RWPE2 (cell line): ENCODE data around the gene GNAL.

Experiments used
- ATAC-seq: fragments of 200-7000 bp; cut with Tn5 transposase; 3 replicates; pipeline ENCODE4 v1.9.1; 2021; ENCODE audit warnings: low read depth
- DNase-seq: peaks from one replicate; pipeline ENCODE4 v3.0.0-alpha.2; 2020; ENCODE audit warnings: low spot score
- H3K27ac ChIP-seq: fragments of 450-650 bp; 2 replicates; pipeline ENCODE4 v1.5.1; 2017; ENCODE audit warnings: mild to moderate bottlenecking; ENCODE audit not compliant: poor library complexity, severe bottlenecking
- H3K27me3 ChIP-seq: fragments of 250-450 bp; sonication (Bioruptor Pico); 2 replicates; pipeline ENCODE4 v1.5.1; 2021; ENCODE audit warnings: mild to moderate bottlenecking, moderate library complexity; ENCODE audit not compliant: insufficient read depth, poor library complexity, severe bottlenecking
- H3K36me3 ChIP-seq: fragments of 250-450 bp; sonication (Bioruptor Pico); 2 replicates; pipeline ENCODE4 v1.5.1; 2020; ENCODE audit warnings: low read depth, mild to moderate bottlenecking, moderate library complexity
- H3K4me1 ChIP-seq: fragments of 250-450 bp; sonication (Bioruptor Pico); 2 replicates; pipeline ENCODE4 v1.5.1; 2021; ENCODE audit warnings: mild to moderate bottlenecking, moderate library complexity; ENCODE audit not compliant: insufficient read depth, poor library complexity, severe bottlenecking
- H3K4me3 ChIP-seq: fragments of 250-450 bp; sonication (Bioruptor Pico); 2 replicates; pipeline ENCODE4 v1.5.1; 2021; ENCODE audit warnings: mild to moderate bottlenecking, moderate library complexity; ENCODE audit not compliant: severe bottlenecking
- H3K9me3 ChIP-seq: fragments of 250-450 bp; sonication (Bioruptor Pico); 2 replicates; pipeline ENCODE4 v1.5.1; 2021; ENCODE audit warnings: mild to moderate bottlenecking, moderate library complexity; ENCODE audit not compliant: severe bottlenecking
- TF ChIP-seq, protein P1 (sequence below): fragments of 450-650 bp; IDR thresholded peaks from one replicate; pipeline ENCODE4 v1.5.1; 2017; ENCODE audit warnings: mild to moderate bottlenecking, moderate library complexity; ENCODE audit not compliant: poor library complexity, severe bottlenecking

GNAL gene

DNA sequence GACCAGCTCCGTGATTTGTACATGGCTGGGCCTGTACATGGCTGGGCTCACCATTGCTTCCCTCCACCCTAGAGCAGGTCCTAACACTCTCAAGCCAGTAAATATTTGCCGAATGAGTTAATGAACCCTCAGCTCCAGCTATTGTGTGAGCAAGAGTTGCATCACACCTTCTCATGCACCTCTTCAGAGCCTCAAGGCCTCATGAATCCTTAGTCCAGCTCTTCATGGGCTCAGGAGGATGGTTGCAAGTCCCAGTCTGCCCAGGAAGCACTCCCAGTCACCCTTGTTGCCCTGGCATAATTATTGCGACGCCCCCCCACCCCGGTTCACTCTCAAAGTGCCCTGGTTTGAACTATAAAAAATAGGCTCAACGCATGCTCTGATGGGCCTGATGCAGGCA, 30.1 kb upstream of the GNAL start:
- H3K27me3 ChIP-seq: no peaks in the 10 kb centered on the region
- no peak overlapping the region for H3K27ac ChIP-seq
- H3K9me3 ChIP-seq: no peaks in the 10 kb centered on the region
- H3K4me1 ChIP-seq: peaks cover 7% of the 10 kb centered on the region
- ATAC-seq (peak; percentile 88), DNase-seq (no peak)
- TF ChIP-seq, protein P1, sequence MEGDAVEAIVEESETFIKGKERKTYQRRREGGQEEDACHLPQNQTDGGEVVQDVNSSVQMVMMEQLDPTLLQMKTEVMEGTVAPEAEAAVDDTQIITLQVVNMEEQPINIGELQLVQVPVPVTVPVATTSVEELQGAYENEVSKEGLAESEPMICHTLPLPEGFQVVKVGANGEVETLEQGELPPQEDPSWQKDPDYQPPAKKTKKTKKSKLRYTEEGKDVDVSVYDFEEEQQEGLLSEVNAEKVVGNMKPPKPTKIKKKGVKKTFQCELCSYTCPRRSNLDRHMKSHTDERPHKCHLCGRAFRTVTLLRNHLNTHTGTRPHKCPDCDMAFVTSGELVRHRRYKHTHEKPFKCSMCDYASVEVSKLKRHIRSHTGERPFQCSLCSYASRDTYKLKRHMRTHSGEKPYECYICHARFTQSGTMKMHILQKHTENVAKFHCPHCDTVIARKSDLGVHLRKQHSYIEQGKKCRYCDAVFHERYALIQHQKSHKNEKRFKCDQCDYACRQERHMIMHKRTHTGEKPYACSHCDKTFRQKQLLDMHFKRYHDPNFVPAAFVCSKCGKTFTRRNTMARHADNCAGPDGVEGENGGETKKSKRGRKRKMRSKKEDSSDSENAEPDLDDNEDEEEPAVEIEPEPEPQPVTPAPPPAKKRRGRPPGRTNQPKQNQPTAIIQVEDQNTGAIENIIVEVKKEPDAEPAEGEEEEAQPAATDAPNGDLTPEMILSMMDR: no peak
- H3K36me3 ChIP-seq: no peaks in the 10 kb centered on the region
- H3K4me3 ChIP-seq: no peak overlapping the region

DNA sequence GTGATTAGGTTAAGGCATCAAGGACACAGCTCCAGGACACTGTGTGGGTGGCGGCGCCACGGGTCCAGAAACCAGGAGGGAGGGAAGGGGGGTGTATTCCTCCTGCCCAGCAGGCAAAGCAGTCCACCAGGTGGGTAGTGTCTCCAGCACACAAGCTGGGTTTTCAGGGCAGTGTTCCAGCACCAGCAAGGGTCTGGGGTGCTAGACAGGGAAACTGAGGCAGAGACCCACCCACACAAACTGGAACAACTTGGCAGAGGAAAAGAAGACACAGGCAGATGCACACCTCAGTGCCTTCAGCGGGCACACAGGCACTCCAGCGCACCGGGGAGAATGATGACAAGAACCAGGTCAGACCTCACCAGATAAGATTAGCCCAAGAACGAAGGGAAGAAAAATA, 28.4 kb upstream of the GNAL start:
- Histone ChIP-seq H3K4me1 (peaks cover 7% of the 10 kb centered on the region), H3K27me3 (no peaks in the 10 kb centered on the region), H3K9me3 (no peaks in the 10 kb centered on the region), H3K4me3 (no peak overlapping the region), H3K27ac (no peak overlapping the region), H3K36me3 (no peaks in the 10 kb centered on the region)
- no peak for ATAC-seq
- TF ChIP-seq, protein P1: no peak
- no peak for DNase-seq

DNA sequence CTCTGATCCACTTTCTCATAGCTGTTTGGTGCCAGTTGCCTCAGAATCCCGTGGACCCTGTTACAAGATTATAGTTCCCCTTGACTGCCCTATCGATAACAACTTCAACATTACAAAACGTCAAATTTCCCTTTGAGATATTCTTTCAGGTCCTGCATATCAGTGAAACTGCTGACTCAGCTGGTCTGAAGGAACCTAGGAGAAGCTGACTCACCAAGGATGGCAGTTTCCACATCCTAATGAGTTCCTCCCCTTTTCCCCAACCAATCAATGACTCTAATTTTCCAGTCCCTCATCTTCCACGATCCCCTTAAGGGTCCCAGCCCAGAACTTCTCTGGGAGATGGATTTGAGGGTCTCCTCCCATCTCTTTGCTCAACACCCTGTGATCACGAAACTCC, 27.6 kb upstream of the GNAL start:
- Histone ChIP-seq H3K4me1 (peaks cover 7% of the 10 kb centered on the region), H3K4me3 (no peak overlapping the region), H3K36me3 (no peaks in the 10 kb centered on the region), H3K27me3 (no peaks in the 10 kb centered on the region), H3K27ac (no peak overlapping the region), H3K9me3 (no peaks in the 10 kb centered on the region)
- ATAC-seq: no peak
- TF ChIP-seq, protein P1: no peak
- no peak for DNase-seq

DNA sequence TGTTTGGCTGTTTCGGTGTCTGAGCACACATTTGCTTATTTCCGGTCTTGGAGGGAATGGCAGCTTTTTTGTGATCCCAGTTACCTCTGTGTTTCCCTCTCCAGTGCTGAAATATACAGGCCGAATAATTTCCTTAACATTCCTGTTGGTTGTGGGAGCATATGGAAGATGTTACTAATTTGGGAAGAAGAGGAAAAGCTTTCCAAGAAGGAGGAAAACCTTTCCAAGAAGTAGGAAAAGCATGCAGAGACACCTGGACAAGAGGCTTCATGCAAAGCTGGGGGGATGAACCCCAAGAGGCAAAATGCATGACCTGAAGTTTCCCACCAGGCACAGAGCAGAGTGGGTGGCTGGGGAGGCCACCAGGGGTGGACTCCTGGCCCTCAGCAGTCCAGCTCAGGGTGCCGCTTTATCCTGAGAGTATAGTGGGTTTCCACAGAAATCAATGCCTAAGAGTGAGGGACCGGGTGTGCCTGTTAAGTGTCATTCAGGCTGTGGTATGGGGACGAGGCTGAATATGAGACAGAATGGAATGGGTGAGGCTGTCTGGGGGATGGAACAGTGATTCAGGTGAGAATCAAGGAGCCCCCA, 25.5 kb upstream of the GNAL start:
- H3K4me3 ChIP-seq: no peak overlapping the region
- H3K4me1 ChIP-seq: peaks cover 8% of the 10 kb centered on the region

DNA sequence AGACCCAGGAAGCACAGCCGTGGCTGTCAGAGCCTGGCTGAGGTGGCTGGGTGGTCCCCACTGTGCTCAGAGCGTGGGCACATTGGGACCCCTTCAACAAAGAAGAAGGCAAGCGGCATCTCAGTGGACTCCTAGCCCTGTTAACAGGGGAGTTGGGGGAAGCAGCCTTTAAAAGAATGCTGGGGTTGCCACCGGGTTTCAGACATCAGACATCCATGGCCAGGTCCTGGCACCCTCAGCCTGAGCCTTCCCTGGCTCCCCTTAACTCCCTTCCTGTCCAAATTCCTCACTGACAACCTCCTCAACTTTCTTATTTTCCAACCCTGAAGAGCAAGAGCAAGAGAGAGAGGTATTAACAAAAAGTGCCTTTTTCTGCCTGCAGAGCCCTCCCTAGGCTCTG, 24.8 kb upstream of the GNAL start:
- TF ChIP-seq, protein P1: no peak
- no peak for ATAC-seq
- H3K36me3 ChIP-seq: no peaks in the 10 kb centered on the region
- H3K9me3 ChIP-seq: no peaks in the 10 kb centered on the region
- H3K27me3 ChIP-seq: no peaks in the 10 kb centered on the region
- H3K4me1 ChIP-seq: peaks cover 8% of the 10 kb centered on the region
- H3K4me3 ChIP-seq: no peak overlapping the region
- H3K27ac ChIP-seq: no peak overlapping the region
- no peak for DNase-seq

More for the DNA sequence above, 25.5 kb upstream of the GNAL start:
- no peak for ATAC-seq
- no peak for DNase-seq
- H3K36me3 ChIP-seq: no peaks in the 10 kb centered on the region
- H3K27ac ChIP-seq: no peak overlapping the region
- no peaks in the 10 kb centered on the region for H3K9me3 ChIP-seq
- TF ChIP-seq, protein P1: no peak
- no peaks in the 10 kb centered on the region for H3K27me3 ChIP-seq
